Activated CD8-positive, alpha-beta memory T cell treated with anti-CD3 and anti-CD28 coated beads, Interleukin-2, amount 50 U/mL, for 1 hour (primary cell): ENCODE measurements around the gene NPSR1.
"Not testable (repeated sequence)": the region's sequence is repeated elsewhere in the genome, so short reads cannot be mapped to it uniquely, and the experiment has no call there.

Source experiments
- DNase-seq: peaks from one replicate; pipeline ENCODE4 v3.0.0-alpha.2; 2020; ENCODE audit errors: extremely low read depth

NPSR1 gene, protein sequence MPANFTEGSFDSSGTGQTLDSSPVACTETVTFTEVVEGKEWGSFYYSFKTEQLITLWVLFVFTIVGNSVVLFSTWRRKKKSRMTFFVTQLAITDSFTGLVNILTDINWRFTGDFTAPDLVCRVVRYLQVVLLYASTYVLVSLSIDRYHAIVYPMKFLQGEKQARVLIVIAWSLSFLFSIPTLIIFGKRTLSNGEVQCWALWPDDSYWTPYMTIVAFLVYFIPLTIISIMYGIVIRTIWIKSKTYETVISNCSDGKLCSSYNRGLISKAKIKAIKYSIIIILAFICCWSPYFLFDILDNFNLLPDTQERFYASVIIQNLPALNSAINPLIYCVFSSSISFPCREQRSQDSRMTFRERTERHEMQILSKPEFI

DNA sequence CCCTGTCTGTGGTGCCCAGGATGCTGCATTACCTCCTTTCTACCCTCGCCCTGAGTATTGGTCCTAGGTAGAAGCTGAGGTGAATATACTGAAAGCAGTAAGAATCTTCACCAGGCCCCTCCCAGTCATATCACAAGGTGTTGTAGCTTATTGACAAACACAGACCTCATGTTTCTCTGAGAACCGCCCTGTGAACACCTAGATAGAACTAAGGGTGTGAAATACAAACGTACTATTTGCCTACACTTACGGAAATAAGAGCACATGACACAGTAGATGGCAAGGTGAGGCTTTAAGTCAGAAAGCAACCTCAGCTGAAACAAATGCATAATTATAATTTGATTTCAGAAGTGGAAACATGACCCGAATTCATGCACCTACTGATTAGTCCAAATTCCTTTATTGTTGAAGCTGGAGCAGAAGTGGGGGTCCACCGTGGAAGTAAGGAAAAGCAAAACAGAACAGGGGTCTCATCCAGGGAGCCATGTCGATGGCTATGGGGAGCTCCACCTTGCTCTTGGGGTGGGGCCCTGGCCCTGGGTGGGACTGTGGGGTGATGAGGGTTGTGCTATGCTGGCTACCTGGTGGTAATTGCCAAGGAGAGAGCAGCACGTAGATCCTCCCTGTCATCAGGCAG lies at the start of gene NPSR1:
NPSR1 (plus strand) TSS at position 587 of the 637 bp plus-strand sequence. CDS start 195 bp downstream, outside the sequence.
- no peak for DNase-seq

DNA sequence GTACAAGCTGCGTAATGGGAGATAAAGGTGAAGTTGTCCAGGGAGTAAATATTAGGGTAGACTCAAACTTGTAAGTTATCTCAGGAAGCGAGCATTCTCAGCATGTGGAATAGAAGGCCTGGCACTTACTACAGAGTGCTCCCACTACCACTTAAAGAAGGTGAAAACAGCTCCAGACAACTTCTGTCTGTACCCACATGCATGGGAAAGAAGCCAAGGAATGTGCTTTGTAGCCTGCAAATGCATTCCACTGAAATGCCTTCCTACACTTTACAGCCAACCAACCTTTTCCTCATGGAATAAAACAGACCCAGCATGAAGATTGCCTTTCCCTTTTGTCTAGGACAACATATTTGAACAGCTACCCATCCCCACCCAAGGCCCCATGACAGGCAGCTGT lies 45.4 kb upstream of the NPSR1 start:
- DNase-seq, result no peak

DNA sequence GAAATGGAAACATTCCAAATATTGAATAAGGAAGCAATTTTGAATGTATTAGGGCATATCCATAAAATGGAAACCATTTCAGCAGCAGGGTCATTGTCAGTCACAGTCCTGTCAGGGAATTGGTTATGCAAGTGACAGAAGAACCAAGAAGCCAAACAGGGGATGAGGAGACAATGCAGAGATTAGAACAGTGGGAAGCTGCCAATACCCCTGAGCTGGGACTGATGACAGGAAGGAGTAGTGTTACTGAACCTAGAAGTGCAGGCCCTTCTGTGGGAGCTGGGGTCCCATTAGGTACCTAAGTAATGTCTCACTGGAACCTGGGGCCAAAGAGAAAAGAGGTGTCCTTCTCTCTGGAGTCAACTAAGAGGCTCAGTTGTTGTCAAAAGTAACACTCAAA lies 37.6 kb upstream of the NPSR1 start:
- DNase-seq, result no peak

DNA sequence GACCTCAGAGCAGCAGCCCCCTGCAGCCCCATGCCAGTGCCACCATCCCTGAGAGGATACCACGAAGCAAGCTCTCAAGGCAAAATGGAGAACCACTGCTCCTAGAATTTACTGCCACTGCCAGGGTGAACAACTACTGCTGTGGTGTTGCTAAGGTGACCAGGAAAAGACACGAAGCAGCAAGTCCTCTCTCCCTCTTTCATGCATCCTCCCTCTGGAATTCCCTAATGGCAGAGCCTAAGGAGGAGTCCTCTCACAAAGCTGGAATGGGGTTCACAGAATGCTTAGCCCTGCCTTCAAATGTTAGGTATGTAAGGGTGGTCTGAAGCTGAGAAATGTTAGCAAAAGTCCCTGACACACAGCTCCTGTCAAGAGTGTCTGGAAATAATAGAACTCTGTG lies 35.8 kb upstream of the NPSR1 start:
- no peak for DNase-seq

DNA sequence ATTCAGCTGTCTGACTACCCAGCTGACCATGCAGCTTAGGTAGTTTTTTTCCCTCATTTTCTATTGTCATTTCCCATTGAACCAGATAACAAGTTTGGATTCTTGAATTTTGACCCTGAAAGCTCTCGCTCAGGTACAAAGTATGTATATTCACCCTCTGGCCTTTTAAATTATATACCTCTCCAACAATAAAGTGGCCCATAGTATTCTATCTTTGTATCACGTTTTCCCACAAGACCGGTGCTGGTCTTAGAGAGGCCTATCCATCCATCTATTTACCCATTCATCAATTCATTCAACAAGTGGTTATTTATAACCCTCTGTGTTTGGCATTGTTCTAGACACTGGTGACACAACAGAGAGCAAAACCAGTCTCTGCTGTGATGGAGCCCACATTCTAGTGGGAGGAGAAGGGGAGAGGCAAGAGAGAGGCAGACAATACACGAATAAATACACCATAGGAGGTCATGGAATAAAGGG lies 35.2 kb upstream of the NPSR1 start:
- no peak for DNase-seq

DNA sequence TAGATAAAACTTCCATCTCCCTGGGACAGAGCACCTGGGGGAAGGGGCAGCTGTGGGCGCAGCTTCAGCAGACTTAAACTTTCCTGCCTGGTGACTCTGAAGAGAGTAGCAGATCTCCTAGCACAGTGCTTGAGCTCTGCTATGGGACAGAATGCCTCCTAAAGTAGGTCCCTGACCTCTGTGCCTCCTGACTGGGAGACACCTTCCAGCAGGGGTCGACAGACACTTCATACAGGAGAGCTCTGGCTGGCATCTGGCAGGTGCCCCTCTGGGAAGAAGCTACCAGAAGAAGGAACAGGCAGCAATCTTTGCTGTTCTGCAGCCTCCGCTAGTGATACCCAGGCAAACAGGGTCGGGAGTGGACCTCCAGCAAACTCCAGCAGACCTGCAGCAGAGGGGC lies 29.4 kb upstream of the NPSR1 start:
- not testable (repeated sequence) for DNase-seq

DNA sequence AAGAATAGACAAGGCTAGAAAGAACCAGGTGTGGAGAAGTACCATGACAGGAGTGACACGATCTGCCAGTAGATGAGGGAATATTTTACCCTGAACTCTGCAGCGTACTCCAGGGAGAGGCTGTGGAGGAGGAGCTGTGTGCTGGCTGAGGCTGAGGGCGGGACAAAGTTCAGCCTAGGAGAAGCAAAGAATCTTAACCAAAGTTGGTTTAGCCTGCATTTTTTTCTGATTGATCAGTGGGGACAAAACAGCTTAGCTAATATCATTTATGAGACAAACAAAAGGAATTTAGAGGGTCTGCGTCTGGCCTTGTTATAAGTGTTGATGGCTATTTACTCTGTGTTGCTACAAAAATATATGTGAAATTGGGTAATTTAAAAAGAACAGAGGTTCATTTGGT lies 5.2 kb upstream of the NPSR1 start:
- no peak for DNase-seq

DNA sequence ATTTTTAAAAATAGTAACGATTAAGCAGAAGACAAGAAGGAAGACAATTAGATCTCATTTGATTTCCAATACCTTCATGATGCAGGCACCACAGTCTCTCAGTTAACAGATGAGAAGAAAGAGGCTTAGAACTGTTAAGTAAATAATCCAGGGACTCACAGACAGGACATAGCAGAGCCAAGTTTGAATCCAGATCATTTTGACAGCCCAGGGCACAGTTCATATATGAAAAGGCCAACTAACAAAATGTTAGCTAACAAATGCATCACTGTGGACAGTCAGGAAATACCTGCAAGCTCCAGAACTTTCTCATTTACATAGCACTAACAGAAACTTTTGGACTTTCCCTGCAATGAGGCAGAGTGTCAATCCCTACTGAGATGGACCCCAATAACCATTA lies 4.2 kb upstream of the NPSR1 start:
- DNase-seq, result no peak

DNA sequence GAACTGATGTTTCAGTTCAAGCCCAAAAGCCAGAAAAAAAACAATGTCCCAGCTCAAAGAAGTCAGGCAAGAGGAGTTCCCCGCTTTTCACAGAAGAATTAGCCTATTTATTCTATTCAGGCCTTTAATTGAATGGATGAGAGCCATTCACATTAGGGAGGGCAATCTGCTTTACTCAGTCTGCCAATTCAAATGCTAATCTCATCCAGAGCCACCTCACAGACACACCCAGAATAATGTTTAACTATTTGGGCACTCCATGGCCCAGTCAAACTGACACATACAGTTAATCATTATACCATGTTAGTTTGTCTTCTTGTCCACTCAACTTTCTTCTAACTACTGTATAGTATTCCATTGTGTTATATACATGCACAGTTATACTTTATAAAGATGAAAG lies 2.6 kb upstream of the NPSR1 start:
- DNase-seq, result no peak

DNA sequence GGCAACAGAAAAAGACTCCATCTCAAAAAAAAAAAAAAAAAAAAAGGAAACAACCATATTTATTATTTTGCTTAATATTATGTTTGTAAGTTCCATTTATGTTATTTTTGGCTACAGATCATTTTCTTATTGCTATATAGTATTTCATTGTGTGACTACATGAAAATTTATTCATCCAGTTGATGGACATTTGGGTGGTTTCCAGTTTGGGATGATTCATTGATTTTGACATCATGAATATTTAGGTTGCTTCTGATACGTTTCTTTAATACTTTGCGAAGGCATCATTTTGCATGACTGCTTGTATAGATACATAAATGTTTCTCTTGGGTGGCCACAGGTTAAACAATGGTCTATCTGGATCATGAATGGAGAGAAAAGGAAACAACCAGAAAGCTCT lies 2.0 kb upstream of the NPSR1 start:
- no peak for DNase-seq

DNA sequence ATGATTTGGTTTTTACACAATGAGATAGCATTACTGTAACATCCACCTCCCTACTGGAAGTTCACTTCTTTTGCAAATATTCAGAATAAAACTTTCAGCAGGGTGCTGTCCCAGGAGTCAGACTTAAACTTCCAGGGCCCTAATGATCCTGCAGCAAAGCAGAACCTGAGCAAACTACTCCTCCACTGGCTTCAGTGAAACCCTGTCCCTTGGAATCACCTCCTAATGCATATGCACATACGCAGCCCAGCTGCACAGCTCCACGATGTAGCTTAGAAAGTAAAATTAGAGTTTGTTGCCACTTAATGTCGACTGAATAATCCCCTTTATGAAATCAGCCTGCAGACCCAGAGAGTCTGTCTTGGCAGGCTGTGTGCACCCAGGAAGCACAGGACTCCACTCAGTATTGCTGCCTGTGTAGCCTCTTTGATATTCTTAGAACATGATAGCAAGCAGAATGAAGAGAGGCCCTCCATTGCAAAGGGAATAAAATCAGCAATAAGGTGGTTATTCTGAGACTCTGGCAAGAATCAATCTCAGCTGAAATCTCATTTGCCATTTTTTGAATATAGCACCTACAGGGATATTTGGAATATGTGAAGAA lies 1.6 kb downstream of the NPSR1 start:
- no peak for DNase-seq

DNA sequence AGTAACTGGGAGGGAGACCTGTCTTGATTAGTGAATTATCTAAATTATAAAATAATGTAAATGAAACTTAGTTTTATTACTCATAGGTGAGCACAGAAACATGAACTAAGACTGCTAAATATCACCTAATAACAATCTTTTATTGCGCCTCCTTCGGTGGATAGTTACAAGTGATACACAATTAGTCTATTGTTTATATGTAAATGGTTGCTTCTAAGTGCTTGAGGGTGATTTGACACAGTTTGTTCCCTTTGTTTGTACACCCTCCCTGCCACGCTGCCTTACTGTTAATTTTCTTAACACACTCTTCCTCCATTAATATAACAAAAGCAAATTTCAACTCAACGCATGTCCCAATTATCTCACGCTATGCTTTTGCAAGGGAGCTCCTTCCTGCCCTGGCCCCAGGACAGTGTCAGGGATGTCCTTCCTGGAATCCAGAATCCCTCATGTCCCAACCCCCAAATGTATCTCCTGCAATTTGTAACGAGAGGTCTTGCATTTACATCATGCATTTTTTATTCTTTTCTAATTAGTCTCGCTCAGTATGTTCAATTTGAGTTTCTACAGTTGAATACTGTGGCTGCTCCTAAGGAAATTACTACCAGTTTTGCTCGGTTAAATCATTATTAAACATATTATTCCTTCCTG lies 4.2 kb downstream of the NPSR1 start:
- no peak for DNase-seq

DNA sequence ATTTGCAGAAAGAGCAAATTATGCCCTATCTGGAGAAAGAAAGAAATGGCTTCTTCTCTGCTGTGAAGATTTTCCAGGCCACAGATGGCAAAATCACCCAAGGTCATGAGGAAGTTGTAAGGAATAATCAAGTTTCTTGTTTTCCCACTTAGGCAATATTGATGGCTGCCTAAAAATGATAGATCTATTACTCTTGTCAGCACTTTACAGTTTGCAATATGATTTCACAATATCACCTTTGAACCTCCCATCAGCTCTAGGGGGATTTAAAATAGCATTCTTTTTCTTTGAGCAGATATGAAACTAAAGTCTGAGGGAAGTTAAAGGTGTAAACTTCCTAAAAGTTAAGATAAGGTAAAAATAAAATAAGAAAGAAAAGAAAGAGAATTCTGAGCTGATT lies 6.7 kb downstream of the NPSR1 start:
- no peak for DNase-seq

DNA sequence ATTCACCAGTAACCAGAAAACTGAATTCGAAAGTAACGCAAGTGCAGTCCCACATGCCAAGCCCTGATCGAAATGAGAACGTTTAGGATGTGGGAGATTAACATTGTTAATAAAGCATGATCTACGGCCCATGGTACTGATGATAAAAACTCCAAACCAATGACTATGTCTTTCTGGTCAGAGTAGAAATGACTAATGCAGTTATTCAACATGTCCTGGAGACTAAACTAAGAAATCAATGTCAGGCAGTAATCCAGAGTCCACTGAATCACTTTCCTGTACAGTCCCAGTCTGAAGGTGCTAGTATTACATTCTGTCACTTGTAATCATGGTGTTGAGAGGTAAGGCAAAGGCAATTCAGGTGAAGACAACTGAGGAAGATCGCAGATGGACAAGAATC lies 14.4 kb downstream of the NPSR1 start:
- DNase-seq, result no peak

DNA sequence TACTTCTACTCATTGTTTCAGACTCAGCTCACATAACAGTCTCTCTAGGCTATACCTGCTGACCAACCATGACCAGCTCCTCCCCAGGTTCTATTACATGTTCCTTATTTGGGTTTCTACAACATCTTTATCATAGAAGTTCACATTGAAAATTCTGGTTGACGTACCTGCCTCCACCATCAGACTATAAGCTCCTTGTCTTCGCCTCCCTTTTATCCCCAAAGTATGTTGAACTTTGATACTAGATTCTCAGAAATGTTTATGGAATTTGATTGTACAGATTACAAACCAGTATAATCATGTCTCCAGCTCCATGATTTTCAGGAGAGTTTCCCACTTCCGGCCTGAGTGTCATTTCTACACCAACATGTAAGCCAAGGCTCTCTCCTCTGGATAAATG lies 15.0 kb downstream of the NPSR1 start:
- no peak for DNase-seq

DNA sequence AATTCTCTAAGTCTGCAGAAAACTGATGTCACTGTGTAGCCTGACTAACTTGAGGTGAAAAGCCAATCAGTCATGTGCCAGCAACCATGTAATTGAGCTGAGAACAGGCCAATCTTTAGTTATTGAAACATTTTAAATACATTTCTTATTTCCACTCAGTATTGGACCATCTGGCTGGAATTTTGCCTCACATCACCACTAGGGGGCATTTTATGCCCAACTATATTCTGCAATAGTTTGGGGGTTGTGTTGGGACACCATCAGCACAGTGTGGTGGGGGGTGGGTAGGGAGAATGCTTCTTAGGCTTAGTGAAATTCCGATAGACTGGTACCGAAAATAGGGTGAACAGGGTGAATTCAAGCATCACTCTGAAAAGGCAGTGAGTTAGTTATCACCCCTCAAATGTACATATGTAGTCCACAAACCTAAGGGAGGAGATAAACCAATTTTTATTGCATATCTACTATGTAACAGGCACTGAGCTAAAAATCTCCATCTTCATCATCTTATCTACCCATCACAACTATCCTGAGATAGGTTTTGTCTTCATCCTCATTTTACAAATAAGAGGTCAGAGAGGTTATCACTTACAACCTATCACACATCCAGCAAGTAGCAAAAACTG lies 17.8 kb downstream of the NPSR1 start:
- no peak for DNase-seq

DNA sequence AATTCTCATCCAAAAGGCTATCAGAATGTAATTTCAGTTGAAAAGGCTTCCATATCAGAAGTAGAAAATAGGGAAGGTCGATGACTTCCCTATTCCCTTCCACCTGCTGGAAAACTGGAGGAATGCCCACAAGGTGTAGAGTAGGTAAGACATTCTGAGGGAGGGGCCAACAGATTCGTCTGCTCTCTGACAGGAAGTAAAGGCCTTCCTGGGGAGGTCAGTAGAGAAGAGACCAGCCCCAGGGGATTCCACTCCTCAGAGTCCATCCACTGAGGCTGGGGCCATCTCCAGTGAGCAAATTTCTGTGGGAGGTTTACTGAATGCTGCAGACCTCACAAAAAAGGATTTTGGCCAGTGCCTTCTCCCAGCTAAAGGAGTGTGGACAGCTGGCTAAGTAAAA lies 19.5 kb downstream of the NPSR1 start:
- DNase-seq, result no peak

DNA sequence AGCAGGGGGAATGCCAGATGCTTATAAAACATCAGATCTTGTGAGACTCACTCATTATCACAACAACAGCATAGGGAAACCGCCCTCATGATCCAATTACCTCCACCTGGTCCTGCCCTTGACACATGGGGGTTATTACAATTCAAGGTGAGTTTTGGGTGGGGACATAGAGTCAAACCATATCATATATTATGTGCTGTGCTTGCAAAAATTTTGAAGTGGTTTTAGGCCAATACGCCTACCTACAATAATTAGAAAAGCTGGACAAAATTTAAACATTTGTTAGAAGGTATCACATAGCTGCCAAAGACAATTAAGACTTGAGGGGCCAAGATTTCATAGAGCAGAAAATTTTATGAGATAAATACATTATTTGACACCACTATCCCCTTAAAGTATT lies 29.5 kb downstream of the NPSR1 start:
- no peak for DNase-seq

DNA sequence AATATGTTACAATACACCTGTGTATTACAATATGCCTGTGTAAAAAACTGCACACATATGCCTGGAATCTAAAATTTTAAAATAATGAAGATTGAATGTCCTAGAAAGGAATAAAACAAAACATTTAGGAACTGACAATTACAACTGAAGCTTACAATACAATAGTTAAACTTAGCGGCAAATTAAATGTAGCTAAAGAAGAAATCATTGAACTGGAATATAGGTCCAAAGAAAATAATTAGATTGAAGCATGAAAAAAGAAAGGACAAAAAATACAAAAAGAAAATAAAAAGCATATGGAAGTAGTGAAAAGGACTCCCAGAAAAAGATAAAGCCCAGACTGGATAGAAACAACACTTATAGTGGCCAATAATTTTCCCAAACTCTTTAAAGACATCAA lies 38.4 kb downstream of the NPSR1 start:
- DNase-seq, result no peak

DNA sequence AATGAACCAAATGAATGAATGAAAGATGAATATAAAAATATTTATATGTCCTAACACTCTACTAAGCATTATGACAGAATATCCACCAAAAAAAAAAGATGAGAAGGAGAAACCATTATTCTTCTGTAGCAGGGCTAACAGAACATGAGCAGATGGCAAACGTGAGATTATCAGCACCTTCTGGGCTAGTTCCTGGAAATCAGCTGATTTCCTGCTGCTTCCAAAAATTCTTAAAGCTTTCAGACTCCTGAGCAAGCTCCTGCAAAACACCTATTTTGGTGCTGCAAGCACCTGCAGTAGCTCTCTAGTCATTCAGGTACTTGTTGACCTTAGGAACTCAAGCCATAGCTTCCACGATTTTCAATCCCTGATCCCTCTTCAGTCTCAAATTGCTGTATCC lies 51.8 kb downstream of the NPSR1 start:
- no peak for DNase-seq

DNA sequence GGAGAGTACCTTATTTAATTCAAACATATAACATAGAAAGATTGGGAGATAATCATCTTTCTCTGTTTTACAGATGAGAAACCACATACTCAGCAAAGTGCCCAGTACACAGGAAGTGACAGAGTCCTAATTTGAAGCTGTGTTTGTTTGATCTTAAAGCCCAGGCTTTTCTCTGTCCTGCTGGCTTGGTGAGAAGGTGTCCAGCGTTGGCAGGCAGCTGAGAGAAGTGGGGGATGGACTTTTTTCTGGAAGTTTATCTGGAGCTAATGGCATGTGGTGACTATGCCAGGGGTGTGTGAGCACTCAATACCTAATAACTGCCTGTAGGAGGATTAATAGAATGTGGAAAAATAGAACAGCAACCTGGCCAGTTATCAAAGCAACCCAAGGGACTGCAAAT lies 60.8 kb downstream of the NPSR1 start:
- no peak for DNase-seq

DNA sequence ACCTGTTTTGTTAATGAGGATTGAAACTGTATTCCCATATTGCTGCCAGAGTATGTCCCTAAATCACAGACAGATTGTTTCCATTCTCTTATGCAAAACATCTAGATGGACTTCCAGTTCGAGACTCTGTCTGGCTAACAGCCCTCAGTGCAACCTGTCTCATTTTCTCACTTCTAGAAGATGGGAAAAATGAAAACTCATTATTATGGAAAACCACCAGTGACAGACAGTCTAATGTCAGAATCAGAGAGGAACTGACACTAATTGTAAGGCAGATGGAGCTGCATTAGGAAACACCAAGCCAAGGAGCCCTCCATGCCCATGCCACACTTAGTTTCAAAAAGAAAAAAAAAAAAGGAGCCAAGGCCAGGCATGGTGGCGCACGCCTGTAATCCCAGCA lies 61.6 kb downstream of the NPSR1 start:
- DNase-seq, result no peak
